Stimulated activated CD4-positive, alpha-beta T cell treated with anti-CD3 and anti-CD28 coated beads, Interleukin-15, amount 100 ng/mL, for 24 hours (primary cell): ENCODE results near the gene COL23A1.

Experiments
- DNase-seq: peaks from one replicate; pipeline ENCODE4 v3.0.0-alpha.2; 2020

Gene COL23A1

DNA sequence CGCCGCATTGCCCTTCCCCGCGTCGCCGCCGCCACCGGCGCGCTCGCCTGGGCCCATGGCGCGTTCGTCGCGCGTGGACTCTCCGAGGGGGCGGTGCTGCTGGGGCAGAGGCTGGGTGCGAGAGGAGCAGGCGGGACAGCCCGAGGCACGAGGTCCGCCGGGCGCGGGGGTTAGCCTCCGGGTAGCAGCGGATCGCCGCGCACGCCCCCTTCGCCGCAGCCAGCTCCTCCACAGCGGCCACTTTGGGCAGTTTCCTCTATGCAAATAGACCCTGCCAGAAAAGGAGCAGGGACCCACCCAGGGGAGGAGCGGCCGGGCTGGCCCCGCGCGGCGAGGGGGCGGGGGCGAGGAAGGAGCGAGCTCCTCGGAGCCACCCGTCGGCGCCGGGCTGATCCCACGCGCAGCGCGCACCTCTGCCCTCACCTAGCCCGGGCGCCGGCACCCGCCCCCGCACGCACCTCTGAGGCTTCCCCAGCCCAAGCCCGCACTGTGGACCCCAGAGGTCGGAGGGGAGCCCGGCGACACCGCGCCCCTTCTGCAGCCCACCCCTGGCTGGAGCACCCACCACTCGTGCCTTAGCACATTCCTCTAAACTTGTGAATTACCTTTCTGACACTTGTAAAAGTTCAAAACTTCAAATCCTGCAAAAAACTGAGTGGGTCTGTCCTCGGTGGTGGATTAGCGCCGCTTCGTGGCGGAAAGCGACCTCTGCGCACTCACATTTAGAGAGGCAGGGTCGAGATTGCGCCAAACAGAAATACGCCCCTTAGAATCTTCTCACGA is at the start of gene COL23A1:
Gene COL23A1 (minus strand): TSS at position 253 of the 783 bp plus-strand sequence.
- DNase-seq: peak; percentile 54

DNA sequence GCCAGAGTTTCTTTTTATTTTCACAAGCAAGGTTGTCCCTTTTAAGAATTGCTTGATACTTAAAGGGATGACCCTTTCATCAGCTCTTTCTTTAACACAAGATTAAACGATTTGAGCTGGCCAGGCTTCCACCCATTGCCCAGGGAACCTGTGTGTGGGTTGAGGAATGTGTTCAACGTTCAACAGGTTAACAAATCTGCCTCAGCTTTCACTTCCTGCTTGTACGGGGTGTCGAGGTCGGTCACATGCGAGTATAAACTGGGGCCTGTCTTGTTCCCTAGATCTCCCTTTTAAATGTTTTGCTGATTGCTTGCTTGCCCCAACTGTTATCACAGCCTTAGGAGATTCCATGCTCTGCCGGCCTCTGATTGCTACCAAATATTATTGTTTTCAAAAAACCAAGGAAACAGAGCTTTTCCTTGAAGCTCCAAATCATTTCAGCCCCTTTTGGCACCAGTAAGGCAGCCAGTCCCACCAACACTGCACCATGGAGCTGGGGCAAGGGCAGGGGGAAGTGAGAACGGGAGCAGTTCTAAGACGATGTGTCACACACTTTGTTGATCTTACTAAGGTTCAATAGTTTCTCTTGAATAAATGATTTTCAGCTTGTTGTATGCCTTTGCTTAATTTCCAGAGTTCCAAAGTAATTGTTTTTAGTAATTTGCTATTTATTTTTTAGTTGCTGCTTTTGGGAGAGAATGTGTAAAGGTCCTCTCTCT is 47.3 kb upstream of the COL23A1 start:
- no peak for DNase-seq

DNA sequence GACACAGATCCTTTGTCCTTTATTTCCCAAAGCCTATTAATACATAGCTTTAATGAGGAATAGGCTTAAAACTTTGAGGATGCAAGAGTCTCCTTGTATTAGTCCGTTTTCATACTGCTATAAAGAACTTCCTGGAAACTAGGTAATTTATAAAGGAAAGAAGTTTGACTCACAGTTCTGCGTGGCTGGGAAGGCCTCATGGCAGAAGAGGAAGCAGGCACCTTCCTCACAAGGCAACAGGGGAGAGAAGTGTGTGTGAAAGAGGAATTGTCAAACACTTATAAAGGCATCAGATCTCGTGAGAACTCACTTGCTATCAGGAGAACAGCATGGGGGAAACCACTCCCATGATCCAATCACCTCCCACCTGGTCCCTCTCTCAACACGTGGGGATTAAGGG is 42.1 kb upstream of the COL23A1 start:
- no peak for DNase-seq

DNA sequence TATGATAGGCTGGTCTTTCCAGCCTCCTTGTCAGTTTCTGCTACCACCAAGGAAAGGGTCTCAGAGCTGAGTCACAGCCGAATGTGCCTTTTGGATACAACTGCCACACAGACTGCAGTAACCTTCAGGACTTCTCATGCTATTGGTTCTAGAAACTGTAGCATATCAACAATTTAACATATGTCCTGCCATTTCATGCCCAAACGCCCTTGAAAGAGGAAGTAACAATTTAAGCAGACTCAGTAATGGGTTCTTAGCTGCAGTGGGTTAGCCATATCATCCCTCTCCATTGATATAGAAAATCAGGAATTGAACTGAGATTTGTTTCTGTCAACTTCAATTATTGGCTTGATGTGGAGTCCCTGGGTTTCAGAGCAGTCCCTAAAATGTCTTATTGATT is 40.8 kb upstream of the COL23A1 start:
- no peak for DNase-seq

DNA sequence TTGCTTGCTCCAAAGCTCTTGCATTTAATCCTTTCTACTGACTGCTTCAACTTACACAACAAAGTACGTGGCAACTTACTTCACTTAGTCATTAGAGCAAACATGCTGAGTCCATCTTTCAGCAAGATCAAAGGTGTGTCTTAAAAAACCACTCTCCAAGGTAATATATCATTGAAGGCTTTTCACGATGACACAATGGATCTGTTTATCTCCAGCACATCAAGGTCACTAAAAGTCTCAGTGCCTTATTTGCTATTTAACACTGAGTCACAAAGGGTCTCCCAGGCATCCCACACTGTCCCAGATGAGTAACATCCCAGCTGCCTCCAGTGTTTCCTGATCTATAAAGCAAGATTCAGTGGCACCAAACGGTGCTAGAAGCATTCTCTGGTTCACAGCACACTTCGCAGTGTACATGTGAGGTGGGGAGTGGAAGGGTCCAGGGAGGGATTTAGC is 40.3 kb upstream of the COL23A1 start:
- DNase-seq: no peak

DNA sequence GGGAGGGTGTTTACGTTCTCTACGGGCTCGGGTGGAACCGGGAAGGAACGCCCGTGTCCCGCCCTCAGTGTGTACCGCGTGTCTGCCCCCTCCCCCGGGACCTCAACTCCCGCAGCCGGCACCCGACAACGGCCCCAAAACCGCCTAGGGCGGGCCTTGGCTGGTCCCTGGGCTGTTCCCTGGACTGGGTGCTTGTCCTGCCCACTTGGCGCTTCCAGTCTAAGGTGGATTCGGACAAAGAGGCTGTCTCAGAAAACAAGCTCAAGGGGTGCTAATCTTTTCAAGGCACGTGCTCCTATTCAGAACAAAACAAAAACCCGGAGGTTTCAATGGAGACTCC is 37.0 kb upstream of the COL23A1 start:
- DNase-seq: no peak

DNA sequence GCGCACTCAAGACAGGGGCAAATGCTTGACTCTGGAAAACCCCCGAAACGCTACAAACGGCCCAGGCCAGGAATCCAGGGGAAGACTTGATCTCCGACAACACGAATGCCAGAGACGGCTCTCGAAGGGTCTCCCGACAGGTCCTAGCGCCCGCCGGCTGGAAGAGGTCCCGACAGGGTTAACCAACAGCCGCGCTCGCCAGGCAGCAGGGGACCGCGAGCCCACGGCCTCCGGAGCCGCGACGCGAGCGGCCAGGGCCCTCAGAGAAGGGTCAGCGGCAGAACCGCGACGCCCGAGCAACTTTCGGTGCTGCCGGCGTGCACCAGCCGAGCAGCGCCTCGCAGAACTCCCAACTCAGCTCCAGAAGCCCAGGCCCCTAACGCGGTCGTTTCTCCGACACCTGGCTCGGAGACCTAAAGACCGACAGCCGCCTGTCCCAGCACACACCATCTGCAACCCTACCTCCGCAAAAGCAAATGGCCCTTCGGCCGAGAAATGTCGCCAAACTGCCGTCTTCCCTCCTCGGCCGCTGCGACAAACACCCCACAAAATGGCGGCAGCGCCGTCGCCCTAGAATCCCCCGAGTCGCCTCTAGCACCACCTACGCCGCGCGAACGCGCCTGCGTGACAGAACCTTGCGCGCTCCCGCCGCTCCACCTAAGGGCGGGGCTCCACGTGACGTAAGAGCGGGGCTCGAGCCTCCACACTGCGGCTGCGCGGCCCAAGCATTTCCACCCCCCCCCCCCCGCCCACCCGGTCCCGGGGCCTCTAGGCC is 36.5 kb upstream of the COL23A1 start, which contains the start of gene CLK4:
Gene CLK4 (minus strand): TSS at position 567 of the 775 bp plus-strand sequence. CDS start 3,634 bp downstream, outside the sequence.
- peak; percentile 97 for DNase-seq

DNA sequence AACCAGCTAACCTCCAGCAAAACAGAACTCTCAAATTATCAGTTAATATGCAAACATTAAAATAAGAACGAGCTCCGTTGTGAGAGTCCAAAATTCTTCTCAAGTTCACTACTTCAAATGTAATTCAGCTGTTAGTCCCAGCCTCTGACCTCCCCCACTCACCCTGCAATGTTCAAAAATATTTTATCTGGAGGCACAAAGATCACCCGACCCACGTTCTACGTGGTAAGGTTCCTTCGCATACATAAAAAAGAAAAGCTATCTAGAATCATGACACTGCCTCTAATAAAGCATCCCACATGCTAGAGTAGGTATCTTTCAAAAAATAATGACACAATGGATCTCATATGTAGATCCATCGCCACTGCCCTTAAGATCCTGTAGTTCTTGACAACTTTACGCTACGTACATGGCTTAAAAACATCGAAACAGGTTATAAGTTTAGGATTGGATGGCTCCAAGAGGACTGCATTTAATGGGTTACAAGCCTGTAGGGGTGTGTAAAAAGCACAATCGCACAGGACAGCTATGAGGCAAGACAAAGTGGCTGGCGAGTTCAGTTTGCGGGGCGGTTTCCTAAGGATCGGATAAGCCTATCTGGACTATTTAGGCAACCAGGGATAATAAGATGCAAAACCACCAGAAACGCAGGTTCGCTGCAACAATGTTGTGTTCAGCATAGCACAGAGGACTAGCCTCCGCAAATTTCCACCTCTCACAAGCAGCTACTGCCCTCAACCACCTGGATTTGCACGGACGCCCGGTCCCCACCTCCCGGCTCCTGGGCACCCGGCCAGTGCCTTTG is 35.7 kb upstream of the COL23A1 start:
- DNase-seq: no peak

DNA sequence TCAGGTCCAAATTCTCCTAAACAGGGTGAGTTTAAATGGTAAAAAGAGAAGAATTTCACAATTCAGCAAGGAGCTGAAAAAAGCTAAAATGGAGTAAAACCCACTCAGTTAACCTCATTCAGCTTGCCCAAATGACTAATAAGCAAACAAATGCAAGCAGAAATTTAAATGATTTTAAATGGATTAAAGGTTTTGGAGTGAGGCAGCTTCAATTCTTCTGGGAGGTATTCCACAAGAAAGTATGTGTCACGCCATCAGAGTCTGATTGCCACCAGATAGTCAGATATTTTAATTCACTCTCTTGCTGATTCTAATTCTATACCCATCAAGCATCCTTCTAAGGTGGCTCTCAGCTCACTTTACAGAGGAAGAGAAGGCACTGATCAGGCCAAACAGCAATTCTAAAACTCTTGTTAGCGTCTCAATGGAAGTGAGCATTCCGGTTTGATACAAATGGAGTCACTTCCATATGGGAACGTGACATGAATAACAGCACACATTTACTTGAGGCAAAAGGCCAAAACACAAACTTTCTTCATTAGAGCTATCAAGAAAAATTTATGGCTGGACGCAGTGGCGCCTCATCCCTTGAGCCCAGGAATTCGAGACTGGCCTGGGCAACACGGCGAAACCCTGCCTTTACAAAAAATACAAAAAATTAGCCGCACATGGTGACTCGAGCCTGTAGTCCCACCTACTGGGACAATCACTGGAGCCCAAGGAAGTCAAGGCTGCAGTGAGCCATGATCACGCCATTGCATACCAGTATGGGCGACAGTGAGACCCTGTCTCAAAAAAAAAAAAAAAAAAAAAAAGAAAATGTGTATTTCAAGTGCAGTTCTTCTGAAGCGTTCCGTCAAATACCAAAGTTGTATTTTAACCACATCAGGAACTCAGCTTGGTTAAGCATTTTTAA is 34.7 kb upstream of the COL23A1 start:
- DNase-seq: no peak

DNA sequence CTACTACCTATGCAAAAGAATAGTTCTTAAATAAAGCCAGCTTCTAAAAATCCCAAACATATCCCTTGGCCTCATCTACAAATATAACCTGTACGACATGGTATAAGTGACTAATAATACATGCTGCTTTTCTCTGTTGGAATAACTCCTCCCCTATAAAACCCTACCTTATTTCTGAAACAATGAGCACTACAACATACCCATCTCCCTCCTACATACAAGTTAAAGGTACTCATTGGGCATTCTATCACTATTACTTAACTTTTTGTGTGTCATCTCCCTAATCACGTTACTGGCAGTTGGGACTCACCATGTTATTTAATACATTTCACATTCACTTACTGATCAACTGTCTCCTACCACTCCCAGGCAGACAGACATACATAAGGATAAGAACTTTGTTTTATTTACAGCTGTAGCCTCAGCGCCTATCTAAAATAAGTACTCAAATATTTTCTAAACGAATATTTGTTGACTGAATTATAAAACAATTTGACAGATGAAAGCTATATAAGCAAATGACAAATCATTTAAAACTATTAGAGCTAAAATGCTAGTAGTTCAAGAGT is 32.6 kb upstream of the COL23A1 start:
- no peak for DNase-seq

DNA sequence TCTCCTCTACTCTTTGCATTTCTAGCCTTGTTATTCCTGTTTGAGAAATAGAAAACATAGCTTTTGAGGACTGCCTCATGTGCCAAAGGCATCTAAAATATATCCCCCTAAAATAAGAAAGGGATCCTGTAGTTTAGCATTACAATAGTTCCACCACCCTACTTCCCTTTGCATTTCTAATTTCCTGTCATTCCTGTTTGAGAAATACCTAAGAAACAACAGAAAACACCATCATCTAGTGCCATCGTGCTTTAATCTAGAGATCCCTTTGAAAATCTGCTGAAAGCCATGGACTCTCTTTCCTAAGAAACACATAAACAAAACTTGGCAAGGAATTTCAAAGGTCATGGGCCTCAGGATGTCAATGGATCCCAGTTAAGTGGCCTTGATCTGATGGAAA is 29.2 kb upstream of the COL23A1 start:
- DNase-seq: no peak

DNA sequence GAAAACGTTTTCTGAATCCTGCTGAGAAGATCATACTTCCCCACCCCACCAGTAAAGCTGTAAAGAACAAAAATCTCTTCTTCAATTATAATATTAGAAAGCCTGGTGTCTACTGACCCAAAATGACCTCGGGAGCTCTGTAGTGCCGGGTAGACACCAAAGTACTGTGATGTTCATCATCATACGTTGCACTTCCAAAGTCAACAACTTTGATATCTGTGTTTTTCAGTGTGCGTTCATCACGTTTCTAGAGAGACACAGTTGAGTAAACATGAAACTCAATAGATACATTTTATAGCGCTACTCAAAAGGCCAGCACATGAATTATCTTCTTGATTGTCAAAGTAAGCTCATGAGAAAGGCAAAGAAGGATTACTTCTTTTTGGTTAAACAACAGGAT is 22.1 kb upstream of the COL23A1 start:
- DNase-seq: no peak

DNA sequence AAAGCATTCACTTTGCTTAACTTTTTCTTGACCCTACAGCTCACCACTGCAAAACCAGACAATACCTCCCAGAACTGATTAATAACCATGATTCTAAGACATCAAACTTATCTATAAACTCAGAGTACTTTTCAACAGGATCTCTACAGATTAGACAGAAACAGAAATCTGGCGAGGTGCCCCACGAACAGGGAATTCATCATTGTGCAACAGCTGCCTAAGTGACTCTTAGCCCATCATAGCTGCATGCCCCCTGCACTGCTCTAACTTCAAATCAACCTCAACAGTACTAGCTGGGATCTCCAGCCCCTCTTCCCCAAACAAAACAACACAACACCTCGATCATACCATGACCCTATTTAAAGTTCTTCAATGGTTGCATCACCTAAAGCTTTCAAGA is 16.1 kb upstream of the COL23A1 start:
- no peak for DNase-seq

DNA sequence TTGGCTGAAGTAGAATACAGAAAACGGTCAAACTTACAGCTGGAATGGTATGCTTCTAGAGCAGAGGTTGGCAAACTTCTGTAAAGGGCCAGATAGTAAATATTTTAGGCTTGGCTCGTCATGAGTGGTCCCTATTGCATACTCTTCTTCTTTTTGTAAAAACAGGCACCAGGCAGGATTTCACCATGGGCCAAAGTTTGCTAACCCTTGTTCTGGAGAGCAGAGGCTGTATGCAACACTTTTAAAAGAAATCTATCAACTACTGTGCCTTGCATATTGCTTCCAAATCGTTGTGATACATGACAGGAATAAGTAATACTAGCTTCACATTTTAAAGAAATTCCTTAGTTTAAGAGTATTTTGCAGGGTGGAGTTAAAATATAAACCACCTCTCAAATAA is 15.6 kb upstream of the COL23A1 start:
- DNase-seq: no peak

DNA sequence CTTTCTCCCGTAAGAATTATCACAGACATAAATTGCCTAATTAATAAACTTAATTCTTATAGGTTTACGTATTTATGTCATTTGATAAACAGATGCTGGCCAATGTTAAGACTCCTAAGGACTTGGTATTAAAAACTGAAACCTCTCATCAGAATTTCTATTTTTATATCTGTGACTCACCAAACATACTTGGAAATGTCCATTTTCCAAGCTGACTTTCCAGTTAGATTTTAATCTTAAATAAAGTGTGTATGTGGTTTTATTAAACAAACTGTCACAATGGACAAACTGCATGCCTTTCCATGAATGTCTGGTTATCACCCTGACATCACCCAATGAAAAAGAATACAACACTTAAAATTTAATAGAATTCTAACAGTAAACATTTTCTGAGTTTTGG is 12.6 kb upstream of the COL23A1 start:
- DNase-seq: no peak

DNA sequence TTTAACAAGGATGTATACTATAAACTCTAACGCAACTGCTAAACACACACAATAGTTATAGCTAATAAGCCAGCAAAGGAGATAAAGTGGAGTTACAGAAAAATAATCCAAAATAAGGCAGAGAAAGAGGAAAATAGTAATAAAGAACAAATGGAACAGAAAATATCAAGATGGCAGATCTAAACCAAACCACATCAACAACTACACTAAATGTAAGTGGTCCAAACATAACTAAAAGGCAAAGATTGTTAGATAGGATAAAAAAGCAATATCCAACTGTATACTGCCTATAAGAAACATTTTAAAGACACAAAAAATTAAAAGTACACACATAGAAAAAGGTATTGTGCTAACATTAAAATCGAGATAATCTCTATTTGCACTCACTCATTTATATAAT is 5.6 kb upstream of the COL23A1 start:
- no peak for DNase-seq

DNA sequence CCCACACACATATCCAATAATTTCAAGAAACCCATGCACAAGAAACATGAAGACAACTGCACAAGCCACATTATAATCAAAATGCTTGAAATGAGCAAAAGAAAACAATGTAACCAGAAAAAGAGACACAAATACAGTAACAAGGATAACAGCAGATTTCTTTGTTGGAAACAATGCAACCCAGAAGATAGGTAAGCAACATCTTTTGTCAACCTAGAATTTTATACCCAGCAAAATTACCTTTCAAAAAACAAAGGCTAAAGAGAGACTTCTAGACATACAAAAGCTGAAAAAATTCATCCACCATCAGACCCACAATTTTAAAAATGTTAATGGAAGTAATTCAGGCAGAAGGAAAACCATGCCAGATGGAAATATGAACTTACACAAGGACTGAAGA is 5.0 kb upstream of the COL23A1 start:
- DNase-seq: no peak

DNA sequence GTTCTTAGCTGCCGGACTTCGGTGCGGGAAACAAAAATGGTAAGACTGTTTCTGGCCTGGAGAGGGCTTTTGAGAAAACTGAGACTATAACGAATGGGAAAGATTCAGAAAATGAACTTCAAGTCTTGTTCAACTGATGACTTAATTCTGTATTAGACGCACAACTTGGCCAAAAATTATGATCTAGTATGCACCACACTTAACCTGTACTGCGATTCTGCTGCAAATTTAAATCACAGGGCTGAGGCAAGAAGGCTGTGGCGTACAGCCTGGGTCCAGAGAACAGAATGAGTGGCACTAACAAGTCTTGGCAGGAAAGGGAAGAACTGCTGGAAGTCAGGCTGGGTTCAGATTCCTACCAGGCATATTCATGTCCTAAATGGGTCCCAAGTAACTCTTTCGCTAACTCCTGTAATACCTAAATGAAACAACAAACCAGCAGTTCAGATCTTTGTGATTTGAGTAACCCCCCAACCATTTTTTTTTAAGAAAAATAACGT is 781 bp upstream of the COL23A1 start:
- no peak for DNase-seq

DNA sequence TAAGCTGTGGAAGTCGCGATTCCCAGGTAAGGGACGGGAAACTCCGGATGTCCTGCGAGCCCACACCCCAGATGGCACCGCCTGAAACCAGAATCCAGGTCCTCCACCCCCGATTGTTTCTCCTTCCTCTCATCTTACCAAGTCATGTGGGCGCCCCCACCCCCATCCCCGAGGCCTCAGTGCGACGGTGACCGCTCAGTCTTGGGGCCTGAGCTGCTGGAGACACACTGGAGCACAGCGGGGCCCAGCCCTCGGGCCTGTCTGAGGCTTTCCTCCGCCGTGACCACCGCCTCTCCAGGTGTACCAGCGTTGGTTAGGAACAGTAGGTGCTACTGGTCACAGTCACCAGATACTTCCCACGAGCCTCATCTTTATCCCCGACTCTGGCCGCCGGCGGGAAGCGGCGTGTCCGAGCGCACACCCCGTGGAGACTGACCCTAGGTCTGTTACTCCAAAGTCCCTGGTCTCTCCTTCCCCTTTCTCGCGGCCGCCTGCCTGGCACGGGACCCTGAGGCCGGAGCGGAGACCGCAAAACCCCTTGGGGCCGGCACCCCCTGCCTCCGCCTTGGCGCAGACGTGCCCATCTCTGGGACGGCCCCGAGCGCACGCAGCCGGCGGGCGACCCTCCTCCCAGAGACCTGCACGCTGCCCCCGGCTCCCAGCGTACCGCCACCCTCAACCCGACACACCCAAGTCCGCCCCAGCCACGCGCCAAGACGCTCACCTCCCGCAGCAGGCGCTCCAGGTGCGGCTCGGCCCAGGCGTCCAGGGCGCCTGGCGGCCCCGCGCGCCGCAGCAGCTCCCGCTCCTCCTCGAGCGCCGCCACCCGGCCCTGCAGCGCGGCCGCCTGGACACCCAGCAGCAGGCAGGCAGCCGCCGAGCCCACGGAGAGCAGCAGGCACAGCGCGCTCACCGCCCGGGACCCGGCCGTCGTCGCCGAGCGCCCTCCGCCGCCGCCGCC is 733 bp downstream of the COL23A1 start:
- peak; percentile 35 for DNase-seq

DNA sequence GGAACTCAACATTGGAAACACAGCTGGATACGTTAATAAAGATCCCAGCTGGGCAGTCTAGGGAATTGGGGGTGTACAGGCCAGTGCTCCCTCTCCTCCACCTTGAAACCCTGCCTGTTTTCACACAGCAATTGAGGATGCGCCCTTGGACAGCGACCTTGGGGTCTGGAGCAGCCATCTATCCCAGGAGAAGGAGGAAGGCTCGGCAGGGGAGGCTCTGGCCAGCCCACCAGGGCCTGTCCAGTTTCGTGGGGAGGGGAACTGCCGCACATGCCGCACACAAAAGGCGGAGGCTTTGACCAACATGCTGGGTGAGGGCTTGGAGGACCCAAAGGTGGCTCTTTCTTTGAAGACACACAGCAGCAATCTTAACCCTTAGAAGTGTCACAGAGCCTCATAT is 1.4 kb downstream of the COL23A1 start:
- no peak for DNase-seq
